HG03103 (cell line): Measurements from ENCODE around the gene GATA3.
"Not testable (repeated sequence)": the region's sequence is repeated elsewhere in the genome, so short reads cannot be mapped to it uniquely, and the experiment has no call there.

Experiments used
- ATAC-seq: cut with Tn5 transposase; IDR thresholded peaks from one replicate; pipeline ENCODE4 v1.9.1; 2021; ENCODE audit warnings: low read depth; ENCODE audit not compliant: unreplicated experiment

Gene GATA3

GRCh38 chr10:8054494-8055407 lies at the start of gene GATA3:
Gene GATA3, plus strand, starts transcription at chr10:8054688. Its CDS starts 968 bp downstream, at chr10:8055656.
- peak; percentile 32 for ATAC-seq

- peak; percentile 58 for ATAC-seq
Observed at GRCh38 chr10:8006274-8006999, 48.1 kb upstream of the GATA3 start.

GRCh38 chr10:8009031-8009430 lies 45.5 kb upstream of the GATA3 start:
- no peak for ATAC-seq

- no peak for ATAC-seq
Observed at GRCh38 chr10:8013006-8013405, 41.5 kb upstream of the GATA3 start.

GRCh38 chr10:8013619-8014018 lies 40.9 kb upstream of the GATA3 start:
- no peak for ATAC-seq

GRCh38 chr10:8014649-8015048 lies 39.8 kb upstream of the GATA3 start:
- ATAC-seq: no peak

GRCh38 chr10:8017277-8017676 lies 37.2 kb upstream of the GATA3 start:
- ATAC-seq: no peak

- ATAC-seq: no peak
Observed at GRCh38 chr10:8023321-8023720, 31.2 kb upstream of the GATA3 start.

GRCh38 chr10:8023851-8024250 lies 30.6 kb upstream of the GATA3 start:
- ATAC-seq: no peak

- ATAC-seq: no peak
Observed at GRCh38 chr10:8026349-8027259, 27.9 kb upstream of the GATA3 start.

GRCh38 chr10:8031211-8031610 lies 23.3 kb upstream of the GATA3 start:
- not testable (repeated sequence) for ATAC-seq

- no peak for ATAC-seq
Observed at GRCh38 chr10:8032558-8032957, 21.9 kb upstream of the GATA3 start.

- ATAC-seq: no peak
Observed at GRCh38 chr10:8033812-8034465, 20.5 kb upstream of the GATA3 start.

- ATAC-seq: no peak
Observed at GRCh38 chr10:8034466-8035005, 20.0 kb upstream of the GATA3 start.

GRCh38 chr10:8035006-8035640 lies 19.4 kb upstream of the GATA3 start:
- no peak for ATAC-seq

- ATAC-seq: no peak
Observed at GRCh38 chr10:8035641-8036470, 18.6 kb upstream of the GATA3 start.

GRCh38 chr10:8036506-8037198 lies 17.8 kb upstream of the GATA3 start:
- no peak for ATAC-seq

- ATAC-seq: no peak
Observed at GRCh38 chr10:8037199-8037801, 17.2 kb upstream of the GATA3 start.
